Esophagus muscularis mucosa (tissue), 4 donors: Measurements from ENCODE around the gene SLC35A4. TPM values are rescaled to one million over a fixed set of nuclear protein-coding genes. Genes with fewer than 3 reads are reported as not detected.

Experiments
- DNase-seq: peaks from one replicate; pipeline ENCODE4 v3.0.0-alpha.2; 2017; ENCODE audit errors: extremely low spot score
- H3K27ac ChIP-seq, 4 donors: fragments of 200-600 bp; sonication (generic); replicated peaks in 1 of 4; 1 replicate in 3 of 4; 2 replicates in 1 of 4; pipeline ENCODE4 v1.5.1; 2016 to 2019; ENCODE audit warnings: mild to moderate bottlenecking in 1 of 4
- H3K27me3 ChIP-seq, 4 donors: fragments of 200-600 bp; sonication (generic); one replicate each; pipeline versions ENCODE4 v1.5.1 to v1.6.0; 2016 to 2019
- H3K36me3 ChIP-seq, 4 donors: fragments of 200-600 bp; sonication (generic); one replicate each; pipeline ENCODE4 v1.5.1; 2016 to 2019
- H3K4me1 ChIP-seq, 4 donors: fragments of 200-600 bp; sonication (generic); one replicate each; pipeline ENCODE4 v1.5.1; 2016 to 2019
- H3K4me3 ChIP-seq, 4 donors: fragments of 200-600 bp; sonication (generic); 1 replicate in 2 of 4; 2 replicates in 2 of 4; pipeline ENCODE4 v1.5.1; 2016 to 2019; ENCODE audit warnings: mild to moderate bottlenecking in 4 of 4, moderate library complexity in 1 of 4
- H3K9me3 ChIP-seq, 4 donors: fragments of 200-600 bp; sonication (generic); 1 replicate in 3 of 4; 2 replicates in 1 of 4; pipeline ENCODE4 v1.5.1; 2016 to 2019
- EP300 ChIP-seq: sonication (generic); formaldehyde crosslinking; IDR thresholded peaks from one replicate; pipeline ENCODE4 v1.6.1; 2017; ENCODE audit warnings: antibody characterized with exemption
- POLR2A ChIP-seq: fragments of 450-650 bp; IDR thresholded peaks from one replicate; pipeline ENCODE4 v1.6.1; 2017; ENCODE audit warnings: antibody characterized with exemption, moderate library complexity, mild to moderate bottlenecking, low read depth
- POLR2AphosphoS5 ChIP-seq, 2 donors: sonication (generic); formaldehyde crosslinking; IDR thresholded peaks; one replicate each; pipeline ENCODE4 v1.6.1; 2017; ENCODE audit warnings: antibody characterized with exemption in 2 of 2
- WGBS: methylation state at CpG from one replicate; pipeline ENCODE4 v1.1.5; 2018; 5-methylcytosine and 5-hydroxymethylcytosine counted together
- intact Hi-C: fragments of 100-400 bp; cut with DNase I; formaldehyde crosslinking; loops from one replicate; pipeline ENCODE4 v1.15.1; 2023
- total RNA-seq, 4 donors: library from RNA; depleted of rRNA; stranded (reverse); fragments of >200 nt; gene quantifications; one replicate each; pipeline versions ENCODE4 v1.1.0 to v1.2.1, GENCODE V29; 2016
- TF ChIP-seq, protein P1 (sequence below), 3 experiments: fragments of 200-600 bp in 2 of 3; fragments of 450-650 bp in 1 of 3; sonication (generic) in 2 of 3; IDR thresholded peaks; one replicate each; pipeline ENCODE4 v1.5.1; 2017 to 2019; ENCODE audit warnings: antibody characterized with exemption in 3 of 3, mild to moderate bottlenecking in 2 of 3, moderate library complexity in 1 of 3

Gene SLC35A4
- total RNA-seq, 4 donors from 2014 or later = 27.8 to 45.1 (median 36.6) TPM

DNA sequence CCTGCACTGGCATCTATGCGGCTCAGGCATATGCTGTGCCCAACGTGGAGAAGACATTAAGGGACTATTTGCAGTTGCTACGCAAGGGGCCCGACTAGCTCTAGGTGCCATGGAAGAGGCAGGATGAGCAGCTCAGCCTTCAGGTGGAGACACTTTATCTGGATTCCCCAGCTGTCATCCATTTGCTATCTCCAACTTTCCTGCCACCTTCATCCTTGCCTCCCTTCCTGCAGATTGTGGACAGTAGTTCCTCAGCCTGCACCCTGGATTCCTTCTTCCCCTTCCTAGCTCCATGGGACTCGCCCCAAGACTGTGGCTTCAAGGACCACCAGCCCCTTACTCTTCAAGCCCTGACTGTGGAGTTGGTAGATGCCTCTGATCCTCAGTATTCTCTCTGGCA is 2.0 kb downstream of the SLC35A4 start:
- Histone ChIP-seq H3K27ac (no peak overlapping the region), H3K27me3 (no peaks in the 10 kb centered on the region), H3K4me1 (peaks cover 67 to 89% (median 81%) of the 10 kb centered on the region in 4 donors), H3K4me3 (no peak overlapping the region), H3K36me3 (peaks cover 0 to 51% (median 40%) of the 10 kb centered on the region in 4 donors), H3K9me3 (no peaks in the 10 kb centered on the region)
- intact Hi-C loops = loop anchor here (5.0 kb wide), 1 partner anchor 71 kb away; the partner anchor contains the start of gene TMCO6
- 92% methylated on average over 5 of the region's 5 CpGs for WGBS
- TF ChIP-seq EP300 (no peak), POLR2AphosphoS5 (IDR thresholded peaks at IDR 0.05) (no peak), POLR2A (no peak)
- TF ChIP-seq, protein P1, sequence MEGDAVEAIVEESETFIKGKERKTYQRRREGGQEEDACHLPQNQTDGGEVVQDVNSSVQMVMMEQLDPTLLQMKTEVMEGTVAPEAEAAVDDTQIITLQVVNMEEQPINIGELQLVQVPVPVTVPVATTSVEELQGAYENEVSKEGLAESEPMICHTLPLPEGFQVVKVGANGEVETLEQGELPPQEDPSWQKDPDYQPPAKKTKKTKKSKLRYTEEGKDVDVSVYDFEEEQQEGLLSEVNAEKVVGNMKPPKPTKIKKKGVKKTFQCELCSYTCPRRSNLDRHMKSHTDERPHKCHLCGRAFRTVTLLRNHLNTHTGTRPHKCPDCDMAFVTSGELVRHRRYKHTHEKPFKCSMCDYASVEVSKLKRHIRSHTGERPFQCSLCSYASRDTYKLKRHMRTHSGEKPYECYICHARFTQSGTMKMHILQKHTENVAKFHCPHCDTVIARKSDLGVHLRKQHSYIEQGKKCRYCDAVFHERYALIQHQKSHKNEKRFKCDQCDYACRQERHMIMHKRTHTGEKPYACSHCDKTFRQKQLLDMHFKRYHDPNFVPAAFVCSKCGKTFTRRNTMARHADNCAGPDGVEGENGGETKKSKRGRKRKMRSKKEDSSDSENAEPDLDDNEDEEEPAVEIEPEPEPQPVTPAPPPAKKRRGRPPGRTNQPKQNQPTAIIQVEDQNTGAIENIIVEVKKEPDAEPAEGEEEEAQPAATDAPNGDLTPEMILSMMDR (IDR thresholded peaks at IDR 0.05) = no peak
- DNase-seq = no peak

DNA sequence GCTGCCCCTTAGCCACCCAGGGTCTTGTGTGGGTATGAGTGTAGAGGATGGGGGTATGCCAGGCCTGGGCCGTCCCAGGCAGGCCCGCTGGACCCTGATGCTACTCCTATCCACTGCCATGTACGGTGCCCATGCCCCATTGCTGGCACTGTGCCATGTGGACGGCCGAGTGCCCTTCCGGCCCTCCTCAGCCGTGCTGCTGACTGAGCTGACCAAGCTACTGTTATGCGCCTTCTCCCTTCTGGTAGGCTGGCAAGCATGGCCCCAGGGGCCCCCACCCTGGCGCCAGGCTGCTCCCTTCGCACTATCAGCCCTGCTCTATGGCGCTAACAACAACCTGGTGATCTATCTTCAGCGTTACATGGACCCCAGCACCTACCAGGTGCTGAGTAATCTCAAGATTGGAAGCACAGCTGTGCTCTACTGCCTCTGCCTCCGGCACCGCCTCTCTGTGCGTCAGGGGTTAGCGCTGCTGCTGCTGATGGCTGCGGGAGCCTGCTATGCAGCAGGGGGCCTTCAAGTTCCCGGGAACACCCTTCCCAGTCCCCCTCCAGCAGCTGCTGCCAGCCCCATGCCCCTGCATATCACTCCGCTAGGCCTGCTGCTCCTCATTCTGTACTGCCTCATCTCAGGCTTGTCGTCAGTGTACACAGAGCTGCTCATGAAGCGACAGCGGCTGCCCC is 2.6 kb downstream of the SLC35A4 start:
- no peak for DNase-seq
- Histone ChIP-seq H3K9me3 (no peaks in the 10 kb centered on the region), H3K27me3 (no peaks in the 10 kb centered on the region), H3K4me3 (no peak overlapping the region), H3K36me3 (peaks cover 0 to 47% (median 38%) of the 10 kb centered on the region in 4 donors), H3K27ac (peak overlapping the region in 1 of 4 donors; percentile 39), H3K4me1 (peaks cover 70 to 86% (median 79%) of the 10 kb centered on the region in 4 donors)
- intact Hi-C loops = loop anchor here (5.0 kb wide), 1 partner anchor 70 kb away; the partner anchor contains the start of gene TMCO6
- TF ChIP-seq POLR2A (no peak), EP300 (no peak), POLR2AphosphoS5 (IDR thresholded peaks at IDR 0.05) (no peak)
- TF ChIP-seq, protein P1 (IDR thresholded peaks at IDR 0.05) = no peak
- 96% methylated on average over 13 of the region's 22 CpGs for WGBS

DNA sequence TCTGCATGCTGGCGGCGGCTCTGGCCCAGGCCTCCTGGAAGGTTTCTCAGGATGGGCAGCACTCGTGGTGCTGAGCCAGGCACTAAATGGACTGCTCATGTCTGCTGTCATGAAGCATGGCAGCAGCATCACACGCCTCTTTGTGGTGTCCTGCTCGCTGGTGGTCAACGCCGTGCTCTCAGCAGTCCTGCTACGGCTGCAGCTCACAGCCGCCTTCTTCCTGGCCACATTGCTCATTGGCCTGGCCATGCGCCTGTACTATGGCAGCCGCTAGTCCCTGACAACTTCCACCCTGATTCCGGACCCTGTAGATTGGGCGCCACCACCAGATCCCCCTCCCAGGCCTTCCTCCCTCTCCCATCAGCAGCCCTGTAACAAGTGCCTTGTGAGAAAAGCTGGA is 3.2 kb downstream of the SLC35A4 start:
- H3K36me3 ChIP-seq = peaks cover 0 to 44% (median 38%) of the 10 kb centered on the region in 4 donors
- no peak for DNase-seq
- no peak for TF ChIP-seq POLR2A
- TF ChIP-seq, protein P1 (IDR thresholded peaks at IDR 0.05) = no peak
- no peak for TF ChIP-seq POLR2AphosphoS5 (IDR thresholded peaks at IDR 0.05)
- no peak for TF ChIP-seq EP300
- 100% methylated on average over 4 of the region's 13 CpGs for WGBS
- H3K9me3 ChIP-seq = no peaks in the 10 kb centered on the region
- peaks cover 65 to 80% (median 73%) of the 10 kb centered on the region in 4 donors for H3K4me1 ChIP-seq
- no peak overlapping the region for H3K4me3 ChIP-seq
- no peaks in the 10 kb centered on the region for H3K27me3 ChIP-seq
- intact Hi-C loops = loop anchor here (5.0 kb wide), 1 partner anchor 69 kb away; the partner anchor contains the start of gene TMCO6
- peak overlapping the region in 2 of 4 donors; percentile 70 for H3K27ac ChIP-seq

DNA sequence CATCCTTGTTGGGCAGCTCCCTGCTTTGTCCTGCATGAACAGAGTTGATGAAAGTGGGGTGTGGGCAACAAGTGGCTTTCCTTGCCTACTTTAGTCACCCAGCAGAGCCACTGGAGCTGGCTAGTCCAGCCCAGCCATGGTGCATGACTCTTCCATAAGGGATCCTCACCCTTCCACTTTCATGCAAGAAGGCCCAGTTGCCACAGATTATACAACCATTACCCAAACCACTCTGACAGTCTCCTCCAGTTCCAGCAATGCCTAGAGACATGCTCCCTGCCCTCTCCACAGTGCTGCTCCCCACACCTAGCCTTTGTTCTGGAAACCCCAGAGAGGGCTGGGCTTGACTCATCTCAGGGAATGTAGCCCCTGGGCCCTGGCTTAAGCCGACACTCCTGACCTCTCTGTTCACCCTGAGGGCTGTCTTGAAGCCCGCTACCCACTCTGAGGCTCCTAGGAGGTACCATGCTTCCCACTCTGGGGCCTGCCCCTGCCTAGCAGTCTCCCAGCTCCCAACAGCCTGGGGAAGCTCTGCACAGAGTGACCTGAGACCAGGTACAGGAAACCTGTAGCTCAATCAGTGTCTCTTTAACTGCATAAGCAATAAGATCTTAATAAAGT is 3.9 kb downstream of the SLC35A4 start:
- TF ChIP-seq POLR2A (no peak), EP300 (no peak), POLR2AphosphoS5 (IDR thresholded peaks at IDR 0.05) (no peak)
- TF ChIP-seq, protein P1 (IDR thresholded peaks at IDR 0.05) = no peak
- no peaks in the 10 kb centered on the region for H3K27me3 ChIP-seq
- DNase-seq = no peak
- no peaks in the 10 kb centered on the region for H3K9me3 ChIP-seq
- peaks cover 58 to 74% (median 66%) of the 10 kb centered on the region in 4 donors for H3K4me1 ChIP-seq
- peaks cover 0 to 44% (median 38%) of the 10 kb centered on the region in 4 donors for H3K36me3 ChIP-seq
- 100% methylated on average over 2 of the region's 2 CpGs for whole genome bisulfite sequencing
- intact Hi-C loops = loop anchor here (5.0 kb wide), 1 partner anchor 69 kb away; the partner anchor contains the start of gene TMCO6
- no peak overlapping the region for H3K4me3 ChIP-seq
- peak overlapping the region; percentile 54 to 70 (median 68) for H3K27ac ChIP-seq
